Gastrocnemius medialis (tissue), 4 donors: ENCODE results near the gene NRDC.
A peak's percentile ranks its signal among the peaks of the same experiment; 100 is the strongest.

Source experiments
- CTCF ChIP-seq, 5 experiments: fragments of 450-650 bp in 3 of 5; fragments of 200-600 bp in 2 of 5; sonication (generic) in 2 of 5; IDR thresholded peaks in 4 of 5; conservative IDR thresholded peaks in 1 of 5; 1 replicate in 4 of 5; 2 replicates in 1 of 5; pipeline ENCODE4 v1.5.1; 2016 to 2019; ENCODE audit warnings: antibody characterized with exemption in 5 of 5, mild to moderate bottlenecking in 3 of 5, moderate library complexity in 3 of 5
- POLR2A ChIP-seq, 2 donors: fragments of 450-650 bp; IDR thresholded peaks; one replicate each; pipeline ENCODE4 v1.6.1; 2017; ENCODE audit warnings: antibody characterized with exemption in 2 of 2, mild to moderate bottlenecking in 2 of 2, moderate library complexity in 2 of 2

GRCh38 chr1:51768971-51769588 is 109.4 kb downstream of the NRDC start:
- peak; percentile 66 to 80 (median 72) for TF ChIP-seq CTCF (IDR thresholded peaks at IDR 0.05 in 4 of 5, conservative IDR thresholded peaks at IDR 0.05 in 1 of 5)
- no peak for TF ChIP-seq POLR2A (IDR thresholded peaks at IDR 0.05)
